Activated naive CD8-positive, alpha-beta T cell treated with anti-CD3 and anti-CD28 coated beads, Interleukin-2, amount 50 U/mL, for 24 hours (primary cell): Measurements from ENCODE around the gene DAB2IP.
A peak's percentile ranks its signal among the peaks of the same experiment; 100 is the strongest.
"Not testable (repeated sequence)": the region's sequence is repeated elsewhere in the genome, so short reads cannot be mapped to it uniquely, and the experiment has no call there.

Source experiments
- ATAC-seq: fragments of 150-1000 bp; cut with Tn5 transposase; one replicate; pipeline ENCODE4 v1.10.0; 2021
- DNase-seq: peaks from one replicate; pipeline ENCODE4 v3.0.0; 2021
- H3K27ac Mint-ChIP-seq: one replicate; pipeline ENCODE4 v1.8.0; 2021; ENCODE audit warnings: mild to moderate bottlenecking, mixed read lengths
- H3K27me3 Mint-ChIP-seq: one replicate; pipeline ENCODE4 v1.8.0; 2021; ENCODE audit warnings: mixed read lengths
- H3K36me3 Mint-ChIP-seq: one replicate; pipeline ENCODE4 v1.8.0; 2021; ENCODE audit warnings: low read depth, mixed read lengths
- H3K4me1 Mint-ChIP-seq: one replicate; pipeline ENCODE4 v1.8.0; 2021; ENCODE audit warnings: mixed read lengths
- H3K4me3 Mint-ChIP-seq: one replicate; pipeline ENCODE4 v1.8.0; 2021; ENCODE audit warnings: mild to moderate bottlenecking, moderate library complexity, mixed read lengths
- H3K9me3 Mint-ChIP-seq: one replicate; pipeline ENCODE4 v1.8.0; 2021; ENCODE audit warnings: mixed read lengths

Gene DAB2IP

DNA sequence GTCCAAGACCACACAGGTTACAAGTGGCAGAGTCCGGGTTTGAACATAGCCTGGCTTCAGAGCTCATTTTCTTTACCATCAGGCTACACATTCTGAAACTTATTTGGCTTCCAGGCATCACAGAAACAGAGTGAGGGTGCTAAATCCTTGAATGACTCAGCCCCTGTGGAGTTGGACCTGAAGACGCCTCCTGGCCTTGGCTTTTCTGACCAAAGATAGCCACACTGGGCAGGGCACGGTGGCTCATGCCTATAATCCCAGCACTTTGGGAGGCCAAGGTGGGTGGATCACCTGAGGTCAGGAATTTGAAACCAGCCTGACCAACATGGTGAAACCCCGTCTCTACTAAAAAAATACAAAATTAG lies 90.5 kb downstream of the DAB2IP start:
- not testable (repeated sequence) for H3K27me3 Mint-ChIP-seq, ATAC-seq, DNase-seq, H3K36me3 Mint-ChIP-seq, H3K9me3 Mint-ChIP-seq, H3K4me1 Mint-ChIP-seq, H3K4me3 Mint-ChIP-seq, H3K27ac Mint-ChIP-seq

DNA sequence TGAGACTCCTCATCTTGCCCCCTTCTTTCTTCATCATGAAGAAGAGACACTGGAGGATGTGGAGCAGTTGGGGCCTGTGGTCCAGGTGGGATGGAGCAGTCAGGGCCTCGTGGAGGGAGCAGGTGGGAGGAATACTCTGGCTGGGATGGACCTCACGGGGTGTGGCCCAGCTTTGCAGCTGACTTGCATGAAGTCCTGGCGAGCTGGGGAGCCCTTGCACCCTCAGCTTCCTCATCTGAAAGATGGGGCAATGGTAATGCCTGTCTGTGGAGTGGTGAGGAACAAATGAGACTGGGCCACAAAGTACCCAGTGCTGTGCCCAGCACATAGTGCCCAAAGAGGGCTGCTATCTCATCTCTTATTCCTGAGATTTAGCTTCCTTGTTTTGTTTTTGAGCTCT lies 91.5 kb downstream of the DAB2IP start:
- DNase-seq (no peak), ATAC-seq (no peak)
- Mint-ChIP-seq H3K36me3 (no peaks in the 10 kb centered on the region), H3K4me3 (no peak overlapping the region), H3K4me1 (peaks cover 4% of the 10 kb centered on the region), H3K9me3 (no peaks in the 10 kb centered on the region), H3K27ac (no peak overlapping the region), H3K27me3 (no peaks in the 10 kb centered on the region)

DNA sequence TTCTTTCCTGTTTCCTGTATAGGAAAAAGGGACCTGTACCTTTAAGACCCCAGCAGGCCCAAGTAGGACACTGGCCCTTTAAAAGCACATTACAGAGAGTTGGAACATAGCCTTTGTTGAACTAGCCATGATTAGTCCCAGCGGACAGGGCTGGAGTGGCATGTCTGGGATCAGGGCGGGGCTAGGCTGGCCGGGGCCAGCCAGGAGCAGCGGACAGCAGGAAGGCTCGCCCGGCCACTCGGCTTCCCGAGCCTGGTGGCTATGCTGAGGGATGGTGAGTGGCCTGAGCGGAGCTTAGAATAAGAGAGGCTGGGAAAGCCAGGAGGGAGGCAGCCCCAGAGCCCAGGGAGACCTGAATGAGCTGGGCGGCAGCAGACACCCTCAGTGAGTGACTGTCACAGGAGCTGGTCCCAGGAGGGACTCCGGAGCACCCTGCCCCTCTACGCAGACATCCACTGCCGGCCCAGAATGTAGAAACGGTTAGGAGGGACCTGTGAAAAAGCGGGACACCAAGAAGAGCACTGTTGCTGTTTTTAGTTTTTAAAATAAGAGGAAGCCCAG lies 92.1 kb downstream of the DAB2IP start:
- ATAC-seq (no peak), DNase-seq (no peak)
- Mint-ChIP-seq H3K36me3 (no peaks in the 10 kb centered on the region), H3K9me3 (no peaks in the 10 kb centered on the region), H3K4me3 (no peak overlapping the region), H3K27ac (no peak overlapping the region), H3K4me1 (peaks cover 10% of the 10 kb centered on the region), H3K27me3 (no peaks in the 10 kb centered on the region)

DNA sequence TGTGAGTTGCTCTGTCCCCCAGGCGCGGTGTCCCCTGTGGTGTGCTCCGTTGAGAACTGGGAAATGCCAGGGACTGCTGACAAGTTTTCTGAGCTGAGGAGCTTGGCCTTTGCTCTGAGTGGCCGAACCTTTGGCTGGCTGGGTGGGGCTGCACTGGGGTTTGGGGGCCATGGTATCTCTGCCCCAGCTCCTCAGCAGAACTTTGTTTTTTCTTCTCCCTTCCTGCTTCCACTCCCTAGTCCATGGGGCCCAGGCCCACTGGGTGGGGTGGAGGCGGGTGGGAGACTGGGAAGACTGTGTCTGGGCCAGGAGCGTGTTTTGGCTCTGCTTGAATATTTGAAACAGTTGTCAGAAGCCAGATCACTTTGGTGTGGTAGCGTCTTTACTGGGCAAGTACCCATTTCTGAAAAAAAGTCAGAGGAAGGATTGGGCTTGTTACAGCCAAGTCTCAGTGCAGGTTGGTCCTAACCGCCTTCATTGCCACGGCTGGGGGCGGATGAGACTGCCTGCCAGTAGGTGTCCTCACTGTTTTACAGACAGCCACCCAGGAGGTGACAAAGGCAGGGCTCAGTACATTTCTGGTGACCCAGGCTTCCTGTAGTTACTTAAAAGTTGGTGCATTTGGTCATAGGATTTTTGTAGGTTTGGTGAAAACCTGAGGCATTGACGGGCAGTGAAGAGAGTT lies 92.7 kb downstream of the DAB2IP start:
- peaks cover 11% of the 10 kb centered on the region for H3K4me1 Mint-ChIP-seq
- no peaks in the 10 kb centered on the region for H3K36me3 Mint-ChIP-seq

DNA sequence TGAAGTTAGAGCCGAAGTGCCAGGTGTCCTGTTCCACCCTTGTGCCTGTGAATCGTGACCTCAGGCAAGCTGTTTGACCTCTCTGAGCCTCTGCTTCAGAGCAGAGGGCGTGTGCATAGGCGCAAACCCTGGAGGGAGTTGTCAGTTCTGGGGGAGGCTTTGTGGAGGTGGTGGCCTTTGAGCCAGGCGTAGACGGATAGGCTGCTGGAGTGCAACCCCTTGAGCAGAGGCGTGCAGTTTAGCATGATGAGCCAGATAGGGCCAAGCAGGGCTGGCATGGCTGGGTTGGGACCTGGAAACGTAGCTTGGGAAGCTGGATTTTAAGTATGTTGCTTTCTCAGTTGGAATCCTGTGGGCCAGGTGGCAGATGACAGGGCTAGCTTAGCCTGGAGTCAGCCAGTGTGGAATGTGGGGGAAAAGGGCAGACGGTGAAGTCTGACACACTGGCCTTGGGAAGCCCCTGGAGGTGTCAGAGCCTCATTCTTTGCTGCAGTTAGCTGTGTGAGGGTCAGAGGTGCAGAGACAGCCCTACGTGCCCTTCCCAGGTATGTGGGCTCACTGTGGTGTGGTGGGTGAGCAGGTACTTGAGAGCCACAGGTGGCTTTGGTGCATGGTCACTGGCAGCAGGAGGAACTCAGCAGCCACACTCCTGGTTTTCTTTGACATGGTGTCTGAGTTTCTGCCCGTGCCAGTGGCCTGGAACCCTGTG lies 93.4 kb downstream of the DAB2IP start:
- no peaks in the 10 kb centered on the region for H3K27me3 Mint-ChIP-seq
- ATAC-seq (no peak), DNase-seq (no peak)
- H3K27ac Mint-ChIP-seq, result no peak overlapping the region
- H3K36me3 Mint-ChIP-seq, result no peaks in the 10 kb centered on the region
- no peak overlapping the region for H3K4me3 Mint-ChIP-seq
- H3K9me3 Mint-ChIP-seq, result no peaks in the 10 kb centered on the region
- peaks cover 11% of the 10 kb centered on the region for H3K4me1 Mint-ChIP-seq

More for the DNA sequence above, 92.7 kb downstream of the DAB2IP start:
- ATAC-seq (peak; percentile 62), DNase-seq (peak; percentile 23)
- H3K4me3 Mint-ChIP-seq, result no peak overlapping the region
- no peak overlapping the region for H3K27ac Mint-ChIP-seq
- no peaks in the 10 kb centered on the region for H3K9me3 Mint-ChIP-seq
- no peaks in the 10 kb centered on the region for H3K27me3 Mint-ChIP-seq

DNA sequence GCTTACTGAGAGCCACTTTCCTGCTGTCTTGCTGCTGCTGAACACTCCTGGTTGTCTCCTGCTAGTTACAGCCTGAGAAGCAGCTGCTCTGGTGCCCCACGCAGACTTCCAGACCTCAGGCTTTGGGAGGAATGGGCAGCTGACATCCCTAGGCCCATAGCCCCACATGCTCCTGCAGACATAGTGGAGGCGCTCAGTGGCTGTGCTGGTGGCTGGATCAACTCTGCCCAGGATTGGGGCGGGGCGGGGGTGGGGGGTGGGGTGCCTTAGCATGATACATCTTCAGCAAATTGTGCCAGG lies 93.9 kb downstream of the DAB2IP start:
- no peak overlapping the region for H3K27ac Mint-ChIP-seq
- H3K27me3 Mint-ChIP-seq, result no peaks in the 10 kb centered on the region
- H3K9me3 Mint-ChIP-seq, result no peaks in the 10 kb centered on the region
- no peak for DNase-seq
- H3K4me3 Mint-ChIP-seq, result no peak overlapping the region
- peaks cover 11% of the 10 kb centered on the region for H3K4me1 Mint-ChIP-seq
- no peak for ATAC-seq
- no peaks in the 10 kb centered on the region for H3K36me3 Mint-ChIP-seq

DNA sequence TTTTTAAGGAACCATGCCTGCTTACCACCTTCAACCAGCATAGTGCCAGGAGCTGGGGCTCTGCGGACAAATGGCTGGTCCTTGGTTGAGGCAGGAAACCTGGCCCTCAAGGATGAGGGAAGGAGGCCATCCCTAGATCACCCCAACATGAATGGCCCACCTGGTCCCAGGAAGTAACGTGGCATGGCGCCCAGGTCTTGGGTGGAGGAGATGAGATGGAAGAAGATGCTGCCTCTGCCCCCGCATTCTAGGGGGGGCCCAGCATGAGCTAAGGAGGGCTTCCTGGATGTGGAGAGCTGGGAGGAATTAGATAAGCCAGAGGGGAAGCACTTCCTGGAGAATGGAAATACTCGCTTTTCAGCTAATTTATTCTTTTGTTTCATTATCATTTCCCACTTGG lies 95.0 kb downstream of the DAB2IP start:
- no peaks in the 10 kb centered on the region for H3K36me3 Mint-ChIP-seq
- no peak overlapping the region for H3K4me3 Mint-ChIP-seq
- H3K27ac Mint-ChIP-seq, result no peak overlapping the region
- DNase-seq (no peak), ATAC-seq (no peak)
- H3K9me3 Mint-ChIP-seq, result no peaks in the 10 kb centered on the region
- H3K27me3 Mint-ChIP-seq, result no peaks in the 10 kb centered on the region
- peaks cover 11% of the 10 kb centered on the region for H3K4me1 Mint-ChIP-seq

DNA sequence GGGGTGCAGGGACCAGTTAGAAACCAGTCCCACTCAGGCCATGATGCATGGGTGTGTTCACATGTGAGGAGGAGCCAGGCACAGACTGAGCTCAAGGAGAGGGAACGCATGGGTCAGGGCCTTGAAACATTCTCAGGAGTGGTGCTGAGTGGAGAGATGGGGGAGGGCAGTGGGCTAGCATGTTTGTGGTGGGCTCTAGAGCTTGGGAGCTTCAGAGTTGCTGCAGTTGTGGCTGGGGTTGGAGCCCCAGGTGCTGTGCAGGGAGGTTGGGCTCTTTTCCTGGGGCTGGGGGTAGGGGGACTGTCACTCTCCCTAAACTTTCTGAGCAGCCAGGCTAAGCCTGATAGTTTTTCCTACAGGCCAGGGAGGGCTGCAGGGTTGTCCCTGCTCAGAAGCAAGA lies 95.4 kb downstream of the DAB2IP start:
- Mint-ChIP-seq H3K36me3 (no peaks in the 10 kb centered on the region), H3K27me3 (no peaks in the 10 kb centered on the region), H3K9me3 (no peaks in the 10 kb centered on the region), H3K4me1 (peaks cover 11% of the 10 kb centered on the region), H3K27ac (no peak overlapping the region), H3K4me3 (no peak overlapping the region)
- no peak for DNase-seq
- ATAC-seq, result no peak

DNA sequence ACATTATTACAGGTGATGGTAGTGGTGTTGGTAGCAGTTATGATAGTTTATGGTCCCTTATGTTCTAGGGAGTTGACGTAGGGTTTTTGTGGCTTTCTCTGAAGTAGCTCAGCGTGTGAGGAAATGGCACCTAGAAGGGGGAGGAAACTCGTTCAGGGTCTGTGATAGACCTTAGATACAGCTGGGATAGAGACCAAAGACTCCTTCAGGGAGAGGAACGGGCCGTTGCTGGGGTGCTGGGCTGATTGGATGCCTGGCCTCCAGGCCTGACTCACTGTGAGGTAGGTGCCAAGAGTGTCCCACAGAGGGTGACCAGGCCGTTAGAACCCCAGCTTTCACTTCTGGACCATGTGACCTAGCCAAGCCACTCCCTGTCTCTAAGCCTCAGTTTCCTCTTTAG lies 96.6 kb downstream of the DAB2IP start:
- no peaks in the 10 kb centered on the region for H3K36me3 Mint-ChIP-seq
- H3K9me3 Mint-ChIP-seq, result no peaks in the 10 kb centered on the region
- ATAC-seq (peak; percentile 9), DNase-seq (no peak)
- no peaks in the 10 kb centered on the region for H3K27me3 Mint-ChIP-seq
- H3K4me1 Mint-ChIP-seq, result peaks cover 11% of the 10 kb centered on the region
- no peak overlapping the region for H3K27ac Mint-ChIP-seq
- no peak overlapping the region for H3K4me3 Mint-ChIP-seq

DNA sequence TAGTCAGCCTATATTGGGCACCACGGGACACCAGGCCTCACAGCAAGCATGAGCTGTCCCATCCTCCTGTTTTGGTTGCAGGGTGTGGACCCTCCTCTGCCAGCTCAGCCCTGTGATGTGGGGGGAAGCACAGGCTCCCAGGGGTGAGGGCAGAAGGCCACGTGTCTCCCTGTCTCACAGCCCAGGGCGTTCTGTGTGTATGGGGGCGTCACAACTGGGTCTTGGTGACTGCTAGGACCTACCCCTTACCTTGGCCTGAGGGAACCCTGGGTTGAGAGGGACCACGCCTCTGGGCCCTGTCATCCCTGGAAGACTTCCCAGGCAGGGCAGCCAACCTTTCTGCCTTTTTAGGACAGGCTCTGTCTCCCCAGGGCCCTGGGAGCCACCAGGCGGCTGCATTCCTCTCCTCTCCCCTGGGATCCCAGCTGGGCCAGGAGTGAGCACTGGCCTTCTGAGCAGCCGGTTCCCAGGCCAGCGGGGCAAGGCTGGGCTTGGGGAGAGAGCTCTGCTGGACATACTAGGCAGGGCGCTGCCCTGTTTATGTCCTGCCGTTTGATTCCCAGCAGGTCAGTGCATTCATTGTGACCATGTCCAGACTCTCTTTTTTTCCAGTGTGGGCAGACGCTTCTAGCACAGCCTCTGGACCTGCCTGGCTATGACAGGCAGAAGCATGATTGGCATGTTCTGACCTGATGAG lies 97.4 kb downstream of the DAB2IP start:
- H3K27me3 Mint-ChIP-seq, result no peaks in the 10 kb centered on the region
- H3K27ac Mint-ChIP-seq, result no peak overlapping the region
- DNase-seq (no peak), ATAC-seq (no peak)
- H3K36me3 Mint-ChIP-seq, result no peaks in the 10 kb centered on the region
- H3K4me1 Mint-ChIP-seq, result peaks cover 11% of the 10 kb centered on the region
- no peak overlapping the region for H3K4me3 Mint-ChIP-seq
- H3K9me3 Mint-ChIP-seq, result no peaks in the 10 kb centered on the region

DNA sequence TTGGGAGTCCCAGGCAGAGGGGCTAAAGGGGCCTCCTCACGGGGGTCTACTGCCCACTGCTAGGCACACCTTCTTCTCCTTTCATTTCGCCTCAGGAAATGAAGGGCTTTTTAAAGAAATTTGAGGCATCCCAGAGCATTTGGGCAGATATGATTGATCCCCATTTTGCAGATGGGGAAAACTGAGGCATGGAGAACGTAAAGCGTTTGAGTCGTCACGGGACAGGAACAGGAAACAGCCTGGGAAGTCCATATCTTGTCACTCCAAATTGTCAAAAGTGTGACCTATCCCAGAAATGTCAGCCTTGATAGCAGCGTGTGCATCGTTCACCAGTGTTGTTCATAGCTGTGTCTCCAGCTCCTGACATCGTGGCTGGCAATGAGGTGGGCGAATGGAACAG lies 98.2 kb downstream of the DAB2IP start:
- no peak overlapping the region for H3K27ac Mint-ChIP-seq
- peaks cover 11% of the 10 kb centered on the region for H3K4me1 Mint-ChIP-seq
- no peaks in the 10 kb centered on the region for H3K36me3 Mint-ChIP-seq
- no peak for DNase-seq
- ATAC-seq, result no peak
- no peaks in the 10 kb centered on the region for H3K27me3 Mint-ChIP-seq
- no peaks in the 10 kb centered on the region for H3K9me3 Mint-ChIP-seq
- H3K4me3 Mint-ChIP-seq, result no peak overlapping the region

DNA sequence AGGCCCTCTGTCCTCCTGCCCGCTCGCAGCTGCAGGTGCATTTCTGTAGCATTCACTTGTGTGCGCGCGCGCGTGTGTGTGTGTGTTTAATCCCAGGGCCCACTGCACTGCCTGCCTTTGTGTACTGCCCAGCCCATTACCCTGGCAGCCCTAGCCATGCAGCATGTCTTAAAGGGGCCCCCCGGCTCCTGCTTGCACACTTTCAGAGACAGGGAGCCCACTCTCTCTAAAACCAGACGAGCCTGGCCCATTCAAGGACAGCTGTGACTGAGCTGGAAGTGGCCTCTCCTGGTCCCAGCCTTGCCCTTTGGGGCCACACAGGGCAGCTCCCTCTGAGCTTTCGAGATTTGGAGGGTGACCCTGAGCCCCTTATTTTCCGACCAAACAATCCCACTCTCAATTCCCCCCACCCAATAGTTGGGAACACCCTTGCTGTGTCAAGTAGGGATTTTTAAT lies 98.9 kb downstream of the DAB2IP start:
- no peak for DNase-seq
- H3K4me1 Mint-ChIP-seq, result peaks cover 11% of the 10 kb centered on the region
- no peak overlapping the region for H3K4me3 Mint-ChIP-seq
- H3K36me3 Mint-ChIP-seq, result no peaks in the 10 kb centered on the region
- H3K27ac Mint-ChIP-seq, result no peak overlapping the region
- no peak for ATAC-seq
- no peaks in the 10 kb centered on the region for H3K27me3 Mint-ChIP-seq
- no peaks in the 10 kb centered on the region for H3K9me3 Mint-ChIP-seq

DNA sequence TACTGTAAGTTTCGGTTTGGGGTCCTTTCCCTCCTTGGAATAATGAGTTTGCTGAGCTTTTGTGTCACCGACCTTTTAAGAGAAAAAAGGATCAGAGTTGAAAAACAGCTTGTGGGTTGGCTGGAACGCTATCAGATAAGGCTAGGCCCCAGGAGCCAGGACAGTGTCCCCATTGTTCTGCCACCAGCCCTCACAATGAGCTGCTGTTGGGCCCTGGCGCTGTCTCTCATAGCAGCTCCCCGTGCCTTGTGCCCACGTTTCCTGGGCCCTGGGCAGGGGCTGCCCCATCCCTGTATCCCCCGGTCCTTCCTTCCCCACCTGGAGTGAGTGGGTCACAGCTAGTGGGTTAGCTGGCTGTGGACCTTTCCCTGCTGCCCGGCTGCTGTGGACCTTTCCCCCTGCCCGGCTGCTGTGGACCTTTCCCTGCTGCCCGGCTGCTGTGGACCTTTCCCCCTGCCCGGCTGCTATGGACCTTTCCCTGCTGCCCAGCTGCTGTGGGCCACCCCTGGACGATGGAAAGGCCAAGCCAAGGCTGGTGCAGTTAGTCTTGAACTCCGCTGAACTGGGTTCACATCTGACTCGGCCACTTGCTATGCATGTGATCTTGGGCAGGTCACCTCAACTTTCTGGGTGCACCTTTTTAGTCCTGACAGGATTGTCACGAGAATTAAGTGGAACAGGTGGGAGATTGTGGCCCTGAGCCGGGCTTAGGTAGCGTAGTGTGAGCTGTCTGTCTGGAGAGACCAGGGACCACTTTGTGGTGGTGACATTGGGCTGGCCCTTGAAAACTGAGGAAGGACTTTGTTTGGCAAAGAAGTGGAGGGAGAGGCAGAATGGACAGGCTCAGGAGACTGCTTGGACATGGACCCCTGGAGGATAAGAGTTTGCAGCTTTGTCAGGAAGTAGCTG lies 99.5 kb downstream of the DAB2IP start:
- H3K4me3 Mint-ChIP-seq, result no peak overlapping the region
- no peaks in the 10 kb centered on the region for H3K27me3 Mint-ChIP-seq
- H3K27ac Mint-ChIP-seq, result no peak overlapping the region
- H3K4me1 Mint-ChIP-seq, result peaks cover 11% of the 10 kb centered on the region
- H3K36me3 Mint-ChIP-seq, result no peaks in the 10 kb centered on the region
- ATAC-seq (no peak), DNase-seq (no peak)
- no peaks in the 10 kb centered on the region for H3K9me3 Mint-ChIP-seq

DNA sequence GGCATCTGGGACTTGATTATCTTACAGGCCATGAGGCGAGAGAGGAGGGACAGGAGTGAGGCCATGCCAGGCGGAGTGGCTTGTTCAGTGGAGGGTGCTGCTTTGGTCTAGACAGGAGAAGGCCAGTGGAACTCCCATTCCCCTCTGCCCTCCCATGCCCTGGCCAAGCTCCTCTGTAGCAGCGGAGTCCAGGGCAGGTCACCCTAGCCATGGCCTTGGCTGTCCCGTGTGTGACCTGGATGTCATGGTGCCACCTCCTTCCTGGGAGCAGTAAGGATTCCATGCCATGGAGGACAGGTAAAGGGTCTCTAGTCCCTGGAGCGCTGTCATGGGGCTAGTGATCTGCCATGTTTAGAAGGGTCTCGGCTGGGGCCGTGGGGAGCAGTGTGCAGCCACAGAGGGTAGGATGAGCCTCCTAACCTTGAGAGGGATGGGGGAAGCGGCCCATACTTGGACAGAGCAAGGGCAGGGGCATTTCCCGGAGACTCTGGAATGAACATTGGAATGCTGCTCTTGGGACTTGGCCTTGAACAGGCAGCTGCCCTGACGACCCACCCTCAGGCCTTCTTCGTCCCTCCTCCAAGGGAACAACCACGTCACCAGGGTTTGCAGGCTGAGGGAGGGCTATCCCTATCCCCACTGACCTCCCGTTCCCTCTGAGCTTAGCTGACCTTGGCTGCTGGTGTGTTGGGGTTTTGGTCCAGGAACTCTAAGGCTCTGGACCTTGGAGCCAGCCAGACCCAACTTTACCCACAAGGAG lies 100.4 kb downstream of the DAB2IP start:
- ATAC-seq (no peak), DNase-seq (no peak)
- no peak overlapping the region for H3K4me3 Mint-ChIP-seq
- no peaks in the 10 kb centered on the region for H3K36me3 Mint-ChIP-seq
- H3K9me3 Mint-ChIP-seq, result no peaks in the 10 kb centered on the region
- H3K4me1 Mint-ChIP-seq, result peaks cover 11% of the 10 kb centered on the region
- no peaks in the 10 kb centered on the region for H3K27me3 Mint-ChIP-seq
- no peak overlapping the region for H3K27ac Mint-ChIP-seq
